ENCODE results near the gene ABCF2. TPM values are rescaled to one million over a fixed set of nuclear protein-coding genes. Genes with fewer than 3 reads are reported as not detected.

The ABCF2 gene
- total and polyA plus RNA-seq, 4 donors, result 23.6 to 38.3 (median 34.0) TPM

DNA sequence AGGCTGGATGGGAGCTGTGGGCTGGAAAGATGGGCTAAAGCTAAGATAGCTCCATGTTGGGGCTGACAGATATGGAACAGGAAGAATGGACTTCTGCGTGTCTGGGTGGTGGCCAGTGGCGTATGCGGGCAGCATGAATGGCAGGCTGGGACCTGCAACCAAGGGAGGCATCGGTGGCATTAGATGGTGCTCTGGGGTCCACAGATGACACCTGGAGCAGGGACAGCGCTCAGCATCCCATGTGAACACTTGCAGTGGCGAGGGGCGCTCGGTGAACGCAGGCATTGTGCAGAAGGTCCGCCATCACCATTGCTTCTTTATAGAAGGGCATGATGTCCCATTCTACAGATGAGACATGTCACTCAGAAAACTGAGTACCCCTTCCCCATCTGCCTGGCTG lies 42.5 kb upstream of the ABCF2 start:
- Histone ChIP-seq H3K27me3 (ENCODE audit: control insufficient read depth, insufficient read depth, low read length) (no peaks in the 10 kb centered on the region), H3K4me1 (ENCODE audit: control insufficient read depth, insufficient read depth, low read length) (peaks cover 2% of the 10 kb centered on the region), H3K36me3 (ENCODE audit: control insufficient read depth, insufficient read depth, low read length) (peaks cover 66% of the 10 kb centered on the region), H3K9me3 (ENCODE audit: control insufficient read depth, insufficient read depth, low read length) (no peaks in the 10 kb centered on the region), H3K4me3 (ENCODE audit: low read depth, low read length) (no peak overlapping the region), H3K27ac (ENCODE audit: low read depth, low read length) (no peak overlapping the region)
- 91% methylated on average over 7 of the region's 10 CpGs for WGBS (ENCODE audit: insufficient coverage)
- no peak for DNase-seq (ENCODE audit: low read depth in 4 of 6, low spot score in 6 of 6)

DNA sequence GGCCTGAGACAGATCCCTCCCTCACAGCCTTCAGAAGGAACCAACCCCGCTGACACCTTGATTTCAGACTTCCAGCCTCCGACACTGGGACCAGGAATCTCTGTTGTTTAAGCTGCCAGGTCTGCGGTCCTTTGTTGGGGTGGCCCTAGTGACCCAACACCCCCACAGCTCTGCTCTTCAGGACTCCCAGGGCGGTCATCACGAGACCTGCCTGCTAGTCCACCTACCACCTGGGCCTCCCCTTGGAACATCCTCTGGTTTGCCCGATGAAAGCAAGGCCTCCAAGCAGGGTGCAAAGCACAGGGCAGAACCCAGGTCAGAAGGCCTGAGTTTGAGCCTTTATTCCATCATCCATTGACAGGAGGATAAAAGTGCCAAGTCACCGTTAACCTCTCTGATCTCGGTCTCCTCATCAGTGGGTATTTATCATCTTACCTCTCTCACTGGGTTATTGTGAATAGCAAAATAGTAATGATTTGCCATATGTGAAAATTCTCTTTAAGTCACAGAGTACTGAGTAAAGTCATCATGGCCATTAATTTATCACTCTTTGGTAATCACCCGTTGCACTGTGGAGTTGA lies 38.4 kb upstream of the ABCF2 start:
- no peak overlapping the region for H3K27ac ChIP-seq (ENCODE audit: low read depth, low read length)

DNA sequence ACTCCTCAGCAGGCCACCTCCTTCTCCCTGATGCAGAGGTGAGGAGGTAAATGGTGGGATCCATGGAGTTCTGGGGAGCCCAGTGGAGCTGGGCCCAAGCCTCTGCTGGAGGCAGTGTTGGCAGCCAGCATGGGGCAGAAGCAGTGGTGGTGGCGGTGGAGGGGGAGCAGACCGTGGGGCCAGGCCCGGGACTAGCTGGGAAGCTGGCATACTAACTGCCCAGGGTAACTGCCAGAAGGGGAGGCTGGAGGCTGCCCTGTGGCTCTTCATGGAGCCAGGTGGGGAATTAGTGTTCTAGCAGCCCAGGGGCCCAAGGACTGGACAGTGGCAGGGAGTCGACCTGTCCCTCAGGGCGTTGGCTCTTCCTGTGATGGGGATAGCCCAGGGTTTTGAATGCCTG lies 37.6 kb upstream of the ABCF2 start:
- 89% methylated on average over 4 of the region's 5 CpGs for WGBS (ENCODE audit: insufficient coverage)
- Histone ChIP-seq H3K4me1 (ENCODE audit: control insufficient read depth, insufficient read depth, low read length) (peaks cover 5% of the 10 kb centered on the region), H3K36me3 (ENCODE audit: control insufficient read depth, insufficient read depth, low read length) (peaks cover 36% of the 10 kb centered on the region), H3K4me3 (ENCODE audit: low read depth, low read length) (no peak overlapping the region), H3K27me3 (ENCODE audit: control insufficient read depth, insufficient read depth, low read length) (no peaks in the 10 kb centered on the region), H3K27ac (ENCODE audit: low read depth, low read length) (no peak overlapping the region), H3K9me3 (ENCODE audit: control insufficient read depth, insufficient read depth, low read length) (no peaks in the 10 kb centered on the region)
- DNase-seq (ENCODE audit: low read depth in 4 of 6, low spot score in 6 of 6), result no peak

More for the DNA sequence above, 38.4 kb upstream of the ABCF2 start:
- DNase-seq (ENCODE audit: low read depth in 4 of 6, low spot score in 6 of 6), result no peak
- 86% methylated on average over 7 of the region's 9 CpGs for WGBS (ENCODE audit: insufficient coverage)
- peaks cover 5% of the 10 kb centered on the region for H3K4me1 ChIP-seq (ENCODE audit: control insufficient read depth, insufficient read depth, low read length)
- H3K9me3 ChIP-seq (ENCODE audit: control insufficient read depth, insufficient read depth, low read length), result no peaks in the 10 kb centered on the region
- no peaks in the 10 kb centered on the region for H3K27me3 ChIP-seq (ENCODE audit: control insufficient read depth, insufficient read depth, low read length)
- H3K4me3 ChIP-seq (ENCODE audit: low read depth, low read length), result no peak overlapping the region
- H3K36me3 ChIP-seq (ENCODE audit: control insufficient read depth, insufficient read depth, low read length), result peaks cover 44% of the 10 kb centered on the region

DNA sequence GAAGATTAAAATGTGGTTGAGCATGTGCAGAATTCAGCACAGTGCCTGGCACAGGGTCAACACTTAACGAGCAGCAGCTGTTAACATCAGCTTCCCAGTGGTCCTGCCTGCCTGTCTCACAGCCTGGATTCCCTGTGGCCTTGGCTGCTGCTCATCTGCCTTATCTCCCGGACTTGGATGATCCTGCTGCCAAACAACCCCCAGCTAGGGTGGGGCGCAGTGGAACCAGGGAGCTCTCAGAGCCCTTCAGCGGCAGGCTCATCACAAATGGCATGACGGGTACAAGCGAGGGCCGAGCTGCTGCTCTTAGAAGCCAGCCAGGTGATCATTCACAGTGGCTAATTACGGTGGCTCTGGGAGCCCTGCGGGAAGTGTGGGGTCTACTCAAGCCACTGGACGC lies 34.5 kb upstream of the ABCF2 start:
- no peak overlapping the region for H3K4me3 ChIP-seq (ENCODE audit: low read depth, low read length)
- WGBS (ENCODE audit: insufficient coverage), result 53% methylated on average over 10 of the region's 10 CpGs
- H3K36me3 ChIP-seq (ENCODE audit: control insufficient read depth, insufficient read depth, low read length), result peaks cover 20% of the 10 kb centered on the region

DNA sequence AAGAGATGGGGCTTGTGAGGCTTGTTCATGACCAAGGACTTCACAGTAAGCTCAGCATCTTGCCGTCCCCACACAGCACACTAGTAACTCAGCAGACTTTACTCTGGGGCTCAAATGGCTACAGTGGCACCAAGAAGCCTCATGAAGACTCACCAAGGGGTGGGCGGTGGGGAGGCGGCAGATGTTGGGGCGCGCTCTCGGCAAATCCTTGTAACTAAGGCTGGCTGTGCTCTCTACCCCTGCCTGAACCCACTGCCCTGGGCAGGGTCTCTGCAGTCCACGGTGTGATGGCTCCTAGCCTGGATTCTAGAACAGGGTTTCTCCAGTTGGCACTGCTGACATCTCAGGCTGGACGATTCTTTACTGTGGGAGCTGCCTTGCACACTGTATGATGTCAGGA lies 33.9 kb upstream of the ABCF2 start:
- DNase-seq (ENCODE audit: low read depth in 4 of 6, low spot score in 6 of 6), result no peak
- Histone ChIP-seq H3K4me1 (ENCODE audit: control insufficient read depth, insufficient read depth, low read length) (peaks cover 11% of the 10 kb centered on the region), H3K36me3 (ENCODE audit: control insufficient read depth, insufficient read depth, low read length) (peaks cover 18% of the 10 kb centered on the region), H3K27ac (ENCODE audit: low read depth, low read length) (no peak overlapping the region), H3K27me3 (ENCODE audit: control insufficient read depth, insufficient read depth, low read length) (no peaks in the 10 kb centered on the region), H3K4me3 (ENCODE audit: low read depth, low read length) (no peak overlapping the region), H3K9me3 (ENCODE audit: control insufficient read depth, insufficient read depth, low read length) (no peaks in the 10 kb centered on the region)
- whole genome bisulfite sequencing (ENCODE audit: insufficient coverage), result 93% methylated on average over 8 of the region's 8 CpGs

More for the DNA sequence above, 34.5 kb upstream of the ABCF2 start:
- no peaks in the 10 kb centered on the region for H3K9me3 ChIP-seq (ENCODE audit: control insufficient read depth, insufficient read depth, low read length)
- DNase-seq (ENCODE audit: low read depth in 4 of 6, low spot score in 6 of 6), result peak in 1 of 6 donors; percentile 38
- H3K27me3 ChIP-seq (ENCODE audit: control insufficient read depth, insufficient read depth, low read length), result no peaks in the 10 kb centered on the region
- no peak overlapping the region for H3K27ac ChIP-seq (ENCODE audit: low read depth, low read length)
- H3K4me1 ChIP-seq (ENCODE audit: control insufficient read depth, insufficient read depth, low read length), result peaks cover 7% of the 10 kb centered on the region

DNA sequence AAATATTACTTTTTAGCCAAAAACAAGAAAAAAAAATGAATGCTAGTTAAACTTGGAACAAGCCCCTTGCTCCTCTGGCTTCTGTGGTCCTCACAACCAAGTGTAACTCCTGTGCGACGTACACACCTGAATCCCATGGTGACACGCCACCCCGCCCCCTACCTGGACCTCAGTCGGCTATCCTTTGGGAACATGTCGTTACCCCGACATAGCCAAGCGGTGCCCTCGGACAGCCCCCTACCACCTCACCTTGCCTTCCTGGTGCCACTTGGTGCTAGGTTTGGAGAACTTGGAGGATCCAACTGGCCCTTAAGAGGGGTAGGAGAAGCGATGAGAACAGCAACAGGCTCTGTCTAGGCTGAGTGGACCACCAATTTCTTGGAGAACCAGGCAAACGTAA lies 33.5 kb upstream of the ABCF2 start:
- DNase-seq (ENCODE audit: low read depth in 4 of 6, low spot score in 6 of 6), result no peak
- Histone ChIP-seq H3K4me3 (ENCODE audit: low read depth, low read length) (no peak overlapping the region), H3K4me1 (ENCODE audit: control insufficient read depth, insufficient read depth, low read length) (peaks cover 11% of the 10 kb centered on the region), H3K36me3 (ENCODE audit: control insufficient read depth, insufficient read depth, low read length) (peaks cover 19% of the 10 kb centered on the region), H3K27me3 (ENCODE audit: control insufficient read depth, insufficient read depth, low read length) (no peaks in the 10 kb centered on the region), H3K27ac (ENCODE audit: low read depth, low read length) (no peak overlapping the region), H3K9me3 (ENCODE audit: control insufficient read depth, insufficient read depth, low read length) (no peaks in the 10 kb centered on the region)
- WGBS (ENCODE audit: insufficient coverage), result 89% methylated on average over 5 of the region's 11 CpGs

DNA sequence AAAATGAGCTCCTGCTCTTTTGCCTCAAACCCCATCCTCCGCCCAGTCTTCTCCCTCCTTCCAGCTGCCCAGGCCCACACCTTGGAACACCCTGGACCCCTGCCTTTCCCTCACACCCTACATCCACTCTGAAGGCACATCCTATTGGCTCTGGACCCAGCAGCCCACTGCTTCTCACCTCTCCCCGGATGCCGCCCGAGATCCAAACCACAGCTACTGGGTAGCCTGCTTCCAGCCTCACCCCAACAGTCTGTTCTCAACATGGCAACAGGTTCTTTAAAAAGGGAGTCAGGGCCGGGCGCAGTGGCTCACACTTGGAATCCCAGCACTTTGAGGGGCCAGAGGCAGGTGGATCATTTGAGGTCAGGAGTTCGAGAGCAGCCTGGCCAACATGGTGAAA lies 31.0 kb upstream of the ABCF2 start:
- peaks cover 20% of the 10 kb centered on the region for H3K36me3 ChIP-seq (ENCODE audit: control insufficient read depth, insufficient read depth, low read length)
- H3K27ac ChIP-seq (ENCODE audit: low read depth, low read length), result no peak overlapping the region
- no peak overlapping the region for H3K4me3 ChIP-seq (ENCODE audit: low read depth, low read length)
- WGBS (ENCODE audit: insufficient coverage), result 90% methylated on average over 7 of the region's 7 CpGs
- peaks cover 34% of the 10 kb centered on the region for H3K4me1 ChIP-seq (ENCODE audit: control insufficient read depth, insufficient read depth, low read length)
- no peaks in the 10 kb centered on the region for H3K9me3 ChIP-seq (ENCODE audit: control insufficient read depth, insufficient read depth, low read length)
- no peaks in the 10 kb centered on the region for H3K27me3 ChIP-seq (ENCODE audit: control insufficient read depth, insufficient read depth, low read length)
- no peak for DNase-seq (ENCODE audit: low read depth in 4 of 6, low spot score in 6 of 6)

DNA sequence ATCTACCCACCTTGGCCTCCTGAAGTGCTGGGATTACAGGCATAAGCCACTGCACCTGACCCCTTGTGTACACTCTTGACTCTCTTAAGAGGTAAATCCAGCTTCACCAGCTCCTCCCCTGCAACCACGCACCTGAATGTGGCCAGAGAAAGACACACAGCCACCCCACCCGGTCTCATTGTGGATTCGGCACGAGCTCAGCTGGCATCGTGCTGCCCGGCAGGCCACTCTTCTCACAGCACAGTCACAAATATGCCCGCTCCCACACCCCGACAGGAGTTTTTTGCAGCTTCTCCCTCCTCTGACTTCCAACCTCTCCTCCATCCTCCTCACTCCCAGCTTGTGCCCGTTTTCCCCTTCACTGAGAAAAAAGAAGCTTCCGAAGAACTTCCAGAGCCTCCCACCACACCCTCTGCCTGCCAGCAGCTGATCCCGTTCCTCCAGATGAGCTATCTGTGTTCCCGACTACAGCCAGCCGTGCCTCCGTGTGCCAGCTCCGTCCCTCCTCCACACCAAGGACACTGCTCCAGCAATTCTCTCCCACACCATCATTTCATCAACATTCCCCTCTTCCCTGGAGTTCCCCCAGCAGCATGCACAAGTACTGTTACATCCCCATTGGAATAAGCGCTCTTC lies 29.5 kb upstream of the ABCF2 start:
- H3K36me3 ChIP-seq (ENCODE audit: control insufficient read depth, insufficient read depth, low read length), result peaks cover 17% of the 10 kb centered on the region
- H3K27me3 ChIP-seq (ENCODE audit: control insufficient read depth, insufficient read depth, low read length), result no peaks in the 10 kb centered on the region
- H3K9me3 ChIP-seq (ENCODE audit: control insufficient read depth, insufficient read depth, low read length), result no peaks in the 10 kb centered on the region
- no peak overlapping the region for H3K4me3 ChIP-seq (ENCODE audit: low read depth, low read length)
- WGBS (ENCODE audit: insufficient coverage), result 60% methylated on average over 16 of the region's 16 CpGs
- H3K4me1 ChIP-seq (ENCODE audit: control insufficient read depth, insufficient read depth, low read length), result peaks cover 41% of the 10 kb centered on the region
- DNase-seq (ENCODE audit: low read depth in 4 of 6, low spot score in 6 of 6), result no peak
- H3K27ac ChIP-seq (ENCODE audit: low read depth, low read length), result no peak overlapping the region

DNA sequence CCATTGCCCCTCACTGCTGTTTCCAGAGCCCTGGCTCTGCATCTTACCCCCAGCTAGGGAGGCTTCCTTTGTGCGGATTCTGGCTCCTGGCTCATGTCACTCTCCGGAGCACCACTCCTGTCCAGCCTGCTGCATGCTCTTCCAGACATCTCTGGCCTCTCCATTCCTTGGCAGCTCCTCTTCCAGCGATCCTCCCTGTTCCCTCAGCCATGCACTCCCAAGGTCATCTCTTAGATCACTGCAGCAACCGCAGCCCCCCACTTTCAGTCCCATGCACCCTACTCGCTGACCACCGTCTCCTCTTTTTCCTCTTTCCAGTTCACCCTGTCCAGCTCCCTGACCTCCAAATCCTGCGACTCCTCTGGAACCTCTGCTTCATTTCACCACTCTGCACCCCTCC lies 28.4 kb upstream of the ABCF2 start:
- H3K27ac ChIP-seq (ENCODE audit: low read depth, low read length), result no peak overlapping the region
- DNase-seq (ENCODE audit: low read depth in 4 of 6, low spot score in 6 of 6), result no peak
- no peak overlapping the region for H3K4me3 ChIP-seq (ENCODE audit: low read depth, low read length)
- no peaks in the 10 kb centered on the region for H3K9me3 ChIP-seq (ENCODE audit: control insufficient read depth, insufficient read depth, low read length)
- H3K4me1 ChIP-seq (ENCODE audit: control insufficient read depth, insufficient read depth, low read length), result peaks cover 51% of the 10 kb centered on the region
- no peaks in the 10 kb centered on the region for H3K27me3 ChIP-seq (ENCODE audit: control insufficient read depth, insufficient read depth, low read length)
- 78% methylated on average over 7 of the region's 7 CpGs for WGBS (ENCODE audit: insufficient coverage)
- peaks cover 14% of the 10 kb centered on the region for H3K36me3 ChIP-seq (ENCODE audit: control insufficient read depth, insufficient read depth, low read length)

DNA sequence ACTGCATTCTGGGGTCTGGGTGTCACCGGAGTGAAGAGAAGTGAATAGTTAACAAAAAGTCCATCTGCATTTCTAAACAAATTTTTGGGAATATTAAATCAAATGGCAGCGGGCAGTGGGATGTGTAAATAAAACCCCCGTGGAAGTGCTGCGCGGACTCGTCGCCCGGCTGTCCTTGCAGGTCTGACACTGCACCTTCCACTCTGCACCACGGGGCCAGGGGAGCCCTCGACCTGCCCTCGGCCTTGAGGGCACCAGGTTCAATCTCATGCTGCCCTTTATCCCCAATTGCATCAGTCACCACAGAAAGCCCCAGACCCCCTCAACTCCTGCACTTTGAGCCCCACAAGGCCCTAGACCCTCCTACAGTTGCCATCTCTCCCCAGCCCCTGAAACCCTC lies 27.8 kb upstream of the ABCF2 start:
- no peak for DNase-seq (ENCODE audit: low read depth in 4 of 6, low spot score in 6 of 6)
- no peak overlapping the region for H3K4me3 ChIP-seq (ENCODE audit: low read depth, low read length)
- H3K9me3 ChIP-seq (ENCODE audit: control insufficient read depth, insufficient read depth, low read length), result no peaks in the 10 kb centered on the region
- no peak overlapping the region for H3K27ac ChIP-seq (ENCODE audit: low read depth, low read length)
- peaks cover 14% of the 10 kb centered on the region for H3K36me3 ChIP-seq (ENCODE audit: control insufficient read depth, insufficient read depth, low read length)
- no peaks in the 10 kb centered on the region for H3K27me3 ChIP-seq (ENCODE audit: control insufficient read depth, insufficient read depth, low read length)
- peaks cover 56% of the 10 kb centered on the region for H3K4me1 ChIP-seq (ENCODE audit: control insufficient read depth, insufficient read depth, low read length)
- 89% methylated on average over 8 of the region's 11 CpGs for WGBS (ENCODE audit: insufficient coverage)

Measured in spinal cord (tissue), 10 donors.